ENCODE data around the gene IGLON5. TPM values are rescaled to one million over a fixed set of nuclear protein-coding genes. Genes with fewer than 3 reads are reported as not detected.

IGLON5 gene
- total and polyA plus RNA-seq, 3 donors from 2014 or later: 13.3 to 16.0 (median 13.9) TPM

- Histone ChIP-seq H3K27ac (no peak overlapping the region), H3K27me3 (no peaks in the 10 kb centered on the region), H3K9me3 (no peaks in the 10 kb centered on the region), H3K4me3 (no peak overlapping the region), H3K4me1 (no peaks in the 10 kb centered on the region), H3K36me3 (ENCODE audit: low read depth, missing control alignments) (no peaks in the 10 kb centered on the region)
- TF ChIP-seq CTCF (IDR thresholded peaks at IDR 0.05): no peak
- TF ChIP-seq POLR2A (IDR thresholded peaks at IDR 0.05): no peak
- no peak for DNase-seq
- 84 to 88% methylated on average over 8 of the region's 8 CpGs for WGBS, 2 donors
- intact Hi-C loops (cut with DNase I; ENCODE audit: low total_unique reads): no loop called here
Observed at GRCh38 chr19:51274049-51274770, 37.2 kb upstream of the IGLON5 start.

GRCh38 chr19:51277112-51277511 is 34.3 kb upstream of the IGLON5 start:
- no peak overlapping the region for H3K27ac ChIP-seq
- no peaks in the 10 kb centered on the region for H3K27me3 ChIP-seq
- WGBS, 2 donors: 58% methylated on average over 3 of the region's 3 CpGs
- no peak overlapping the region for H3K4me3 ChIP-seq
- no peaks in the 10 kb centered on the region for H3K4me1 ChIP-seq
- DNase-seq: no peak
- TF ChIP-seq CTCF (IDR thresholded peaks at IDR 0.05) (no peak), POLR2A (IDR thresholded peaks at IDR 0.05) (no peak)
- intact Hi-C loops (cut with DNase I; ENCODE audit: low total_unique reads): no loop called here
- no peaks in the 10 kb centered on the region for H3K36me3 ChIP-seq (ENCODE audit: low read depth, missing control alignments)
- no peaks in the 10 kb centered on the region for H3K9me3 ChIP-seq

GRCh38 chr19:51282335-51282734 is 29.1 kb upstream of the IGLON5 start:
- 81 to 88% methylated on average over 3 to 4 of the region's 4 CpGs for WGBS, 2 donors

GRCh38 chr19:51285682-51286081 is 25.8 kb upstream of the IGLON5 start:
- DNase-seq: no peak
- Histone ChIP-seq H3K9me3 (no peaks in the 10 kb centered on the region), H3K27me3 (no peaks in the 10 kb centered on the region), H3K4me1 (no peaks in the 10 kb centered on the region), H3K27ac (no peak overlapping the region), H3K4me3 (no peak overlapping the region), H3K36me3 (ENCODE audit: low read depth, missing control alignments) (no peaks in the 10 kb centered on the region)
- TF ChIP-seq POLR2A (IDR thresholded peaks at IDR 0.05) (no peak), CTCF (IDR thresholded peaks at IDR 0.05) (no peak)
- WGBS, 2 donors: 78 to 84% methylated on average over 3 of the region's 3 CpGs
- intact Hi-C loops (cut with DNase I; ENCODE audit: low total_unique reads): no loop called here

More at GRCh38 chr19:51282335-51282734, 29.1 kb upstream of the IGLON5 start:
- intact Hi-C loops (cut with DNase I; ENCODE audit: low total_unique reads): no loop called here
- Histone ChIP-seq H3K9me3 (no peaks in the 10 kb centered on the region), H3K27me3 (no peaks in the 10 kb centered on the region), H3K4me3 (no peak overlapping the region), H3K4me1 (no peaks in the 10 kb centered on the region), H3K36me3 (ENCODE audit: low read depth, missing control alignments) (no peaks in the 10 kb centered on the region), H3K27ac (no peak overlapping the region)
- TF ChIP-seq POLR2A (IDR thresholded peaks at IDR 0.05): no peak
- TF ChIP-seq CTCF (IDR thresholded peaks at IDR 0.05): no peak
- no peak for DNase-seq

- no peak for DNase-seq
- 85 to 87% methylated on average over 1 of the region's 1 CpG for WGBS, 2 donors
- no peak overlapping the region for H3K4me3 ChIP-seq
- H3K27ac ChIP-seq: no peak overlapping the region
- intact Hi-C loops (cut with DNase I; ENCODE audit: low total_unique reads): no loop called here
- no peaks in the 10 kb centered on the region for H3K36me3 ChIP-seq (ENCODE audit: low read depth, missing control alignments)
- H3K27me3 ChIP-seq: no peaks in the 10 kb centered on the region
- H3K4me1 ChIP-seq: no peaks in the 10 kb centered on the region
- no peaks in the 10 kb centered on the region for H3K9me3 ChIP-seq
- no peak for TF ChIP-seq POLR2A (IDR thresholded peaks at IDR 0.05)
- TF ChIP-seq CTCF (IDR thresholded peaks at IDR 0.05): no peak
Observed at GRCh38 chr19:51289635-51290034, 21.8 kb upstream of the IGLON5 start.

Measured in testis (tissue), 3 donors.